ENCODE measurements around the gene TMPRSS3.

GRCh38 chr21:42351626-42352440 lies 44.0 kb downstream of the TMPRSS3 start:
- TF ChIP-seq POLR2A (IDR thresholded peaks at IDR 0.05): no peak
- no peak for TF ChIP-seq CTCF (IDR thresholded peaks at IDR 0.05)
